T-cell (primary cell): ENCODE data around the gene LGALSL. TPM values are rescaled to one million over a fixed set of nuclear protein-coding genes. Genes with fewer than 3 reads are reported as not detected.
"Not testable (repeated sequence)": the region's sequence is repeated elsewhere in the genome, so short reads cannot be mapped to it uniquely, and the experiment has no call there.

Source experiments
- ATAC-seq, 4 experiments: fragments of 200-7000 bp in 3 of 4; fragments of 150-1000 bp in 1 of 4; cut with Tn5 transposase; replicated peaks in 1 of 4; 1 replicate in 3 of 4; 2 replicates in 1 of 4; pipeline ENCODE4 v1.10.0; 2021; ENCODE audit warnings: moderate library complexity in 3 of 4, mild to moderate bottlenecking in 2 of 4, moderate number of reproducible peaks in 1 of 4
- CTCF ChIA-PET, 2 donors: fragments of 300-600 bp; sonication (Branson Sonifier 250); formaldehyde crosslinking; loops; one replicate each; lab custom pipeline; 2022; ENCODE audit warnings: antibody characterized with exemption in 2 of 2; lab: Charles Lee
- POLR2A ChIA-PET, 2 donors: fragments of 300-600 bp; sonication (Branson Sonifier 250); formaldehyde crosslinking; loops; one replicate each; lab custom pipeline; 2022; ENCODE audit warnings: antibody characterized with exemption in 2 of 2; lab: Charles Lee
- DNase-seq, 35 experiments: peaks; one replicate each; pipeline versions ENCODE4 v3.0.0 to v3.0.0-alpha.2; 2013 to 2023
- H3K27ac ChIP-seq: one replicate; pipeline ENCODE4 v1.5.1; 2013; ENCODE audit warnings: low read length
- H3K27me3 ChIP-seq, 2 experiments: replicated peaks in 1 of 2; 1 replicate in 1 of 2; 2 replicates in 1 of 2; pipeline versions ENCODE4 v1.6.1 to v1.7.0; 2013; ENCODE audit warnings: low read length in 1 of 2, mixed read lengths in 1 of 2; ENCODE audit not compliant: control insufficient read depth in 2 of 2, insufficient read depth in 2 of 2; ENCODE audit errors: extremely low read depth in 1 of 2
- H3K36me3 ChIP-seq, 2 donors: 1 replicate in 1 of 2; 2 replicates in 1 of 2; pipeline versions ENCODE4 v1.6.1 to v1.7.0; 2013; ENCODE audit warnings: low read length in 1 of 2; ENCODE audit not compliant: control insufficient read depth in 2 of 2, insufficient read depth in 1 of 2; ENCODE audit errors: extremely low read depth in 1 of 2
- H3K4me1 ChIP-seq, 2 experiments: 1 replicate in 1 of 2; 2 replicates in 1 of 2; pipeline versions ENCODE4 v1.6.1 to v1.7.0; 2013; ENCODE audit warnings: low read length in 2 of 2, mixed read lengths in 1 of 2; ENCODE audit not compliant: insufficient read depth in 2 of 2, control insufficient read depth in 1 of 2; ENCODE audit errors: extremely low read depth in 1 of 2
- H3K4me3 ChIP-seq, 2 donors: 1 replicate in 1 of 2; 2 replicates in 1 of 2; pipeline versions ENCODE4 v1.5.1 to v1.7.0; 2013; ENCODE audit warnings: mild to moderate bottlenecking in 2 of 2, low read length in 1 of 2, moderate library complexity in 1 of 2; ENCODE audit not compliant: control insufficient read depth in 1 of 2; ENCODE audit errors: extremely low read depth in 1 of 2
- H3K9me3 ChIP-seq: 2 replicates; pipeline ENCODE4 v1.7.0; 2013
- H3K27ac Mint-ChIP-seq, 2 donors: one replicate each; pipeline ENCODE4 v1.8.0; 2020 to 2021; ENCODE audit warnings: mild to moderate bottlenecking in 2 of 2, mixed read lengths in 2 of 2
- H3K27me3 Mint-ChIP-seq, 2 donors: one replicate each; pipeline ENCODE4 v1.8.0; 2021 to 2022; ENCODE audit warnings: mixed read lengths in 2 of 2
- H3K36me3 Mint-ChIP-seq: one replicate; pipeline ENCODE4 v1.8.0; 2021; ENCODE audit warnings: mixed read lengths
- H3K4me1 Mint-ChIP-seq, 3 donors: one replicate each; pipeline ENCODE4 v1.8.0; 2020 to 2022; ENCODE audit warnings: mixed read lengths in 3 of 3, mild to moderate bottlenecking in 1 of 3
- H3K4me3 Mint-ChIP-seq, 3 donors: one replicate each; pipeline ENCODE4 v1.8.0; 2020 to 2022; ENCODE audit warnings: mild to moderate bottlenecking in 3 of 3, mixed read lengths in 3 of 3, moderate library complexity in 3 of 3
- H3K9me3 Mint-ChIP-seq, 3 donors: one replicate each; pipeline ENCODE4 v1.8.0; 2020 to 2022; ENCODE audit warnings: mixed read lengths in 3 of 3
- WGBS: methylation state at CpG from one replicate; pipeline ENCODE4 v1.1.5; 2013; ENCODE audit warnings: missing lambda C conversion rate; ENCODE audit not compliant: insufficient coverage; 5-methylcytosine and 5-hydroxymethylcytosine counted together
- total RNA-seq, 35 experiments: library from RNA in 6 of 35; stranded (reverse) in 6 of 35; fragments of 120-200 nt in 1 of 35; gene quantifications; one replicate each; pipeline versions ENCODE4 v1.2.1 to v1.2.4 and lab custom pipeline; 2013 to 2026

LGALSL gene
- total RNA-seq, 5 donors from 2014 or later (not counting 1 experiment from before 2014, with no cell fraction given): 0.21 to 1.0 (median 0.57) TPM

DNA sequence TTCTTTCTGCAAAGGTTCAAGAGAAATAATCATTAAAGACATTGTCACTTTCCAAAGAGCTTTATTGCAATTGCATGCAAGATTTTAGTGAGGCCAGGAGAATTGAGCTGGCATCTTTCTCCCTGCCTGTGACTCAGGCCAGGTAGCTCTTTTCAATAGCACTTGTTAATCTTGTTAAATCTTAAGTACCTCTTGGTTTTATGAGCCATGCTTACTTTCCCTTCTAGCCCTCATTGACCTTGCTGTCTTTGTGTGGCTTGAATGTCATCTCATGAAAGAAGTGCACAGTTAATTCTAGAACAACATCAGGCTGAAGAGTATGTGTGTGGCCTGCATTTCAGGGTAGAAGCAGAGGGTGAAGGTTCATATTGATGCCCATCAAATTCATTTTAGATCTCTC lies 14.8 kb upstream of the LGALSL start:
- Histone ChIP-seq H3K4me1 (no peaks in the 10 kb centered on the region), H3K4me3 (no peak overlapping the region), H3K27ac (no peak overlapping the region), H3K27me3 (peaks cover 0 to 6% of the 10 kb centered on the region in 2 experiments), H3K36me3 (no peaks in the 10 kb centered on the region), H3K9me3 (no peaks in the 10 kb centered on the region)
- Mint-ChIP-seq H3K27me3 (peaks cover 29 to 36% of the 10 kb centered on the region in 2 donors), H3K4me1 (no peaks in the 10 kb centered on the region), H3K27ac (no peak overlapping the region), H3K36me3 (no peaks in the 10 kb centered on the region), H3K4me3 (no peak overlapping the region), H3K9me3 (no peaks in the 10 kb centered on the region)
- no peak for DNase-seq
- ChIA-PET CTCF (no interaction called here), POLR2A (no interaction called here)
- ATAC-seq: no peak

DNA sequence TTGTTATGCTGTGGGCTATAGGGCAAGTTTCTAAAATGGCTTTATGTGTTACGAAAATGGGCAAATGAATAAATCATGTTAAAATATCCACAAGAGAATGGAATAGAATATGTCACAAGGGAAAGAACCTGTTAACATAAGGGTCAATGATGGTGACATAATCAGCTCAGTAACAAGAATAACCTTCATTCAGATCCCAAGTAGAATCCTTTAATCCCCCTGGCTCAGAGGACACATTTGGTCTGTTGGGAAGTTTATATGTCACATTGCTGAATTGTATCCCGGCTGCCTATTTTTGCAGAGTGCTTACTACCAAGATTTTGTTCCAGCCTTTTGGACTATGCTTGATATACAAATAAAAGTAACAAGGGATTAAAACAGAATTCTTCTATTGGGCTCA lies 13.1 kb upstream of the LGALSL start:
- CTCF ChIA-PET: no interaction called here

DNA sequence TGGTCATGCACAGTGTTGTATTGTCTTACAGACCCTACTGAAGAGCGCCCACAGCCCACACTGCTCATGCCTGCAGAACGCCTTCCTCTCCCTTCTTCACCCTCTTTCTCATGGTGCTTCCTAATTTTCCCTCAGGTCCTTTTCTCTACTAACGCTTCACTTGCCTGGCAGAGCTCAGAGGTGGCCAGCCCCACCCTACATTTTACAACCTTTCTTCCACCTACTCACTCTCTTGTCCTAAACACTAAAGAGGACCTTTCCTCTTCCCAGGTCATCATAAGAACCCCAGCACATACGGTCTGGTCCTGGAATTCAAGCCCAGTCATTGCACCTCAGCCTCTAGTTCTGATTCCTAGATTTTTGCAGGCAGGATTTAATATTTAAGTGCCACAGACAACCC lies 11.7 kb upstream of the LGALSL start:
- DNase-seq (no peak), ATAC-seq (no peak)
- ChIA-PET CTCF (no interaction called here), POLR2A (no interaction called here)
- Histone ChIP-seq H3K4me3 (no peak overlapping the region), H3K27ac (no peak overlapping the region), H3K36me3 (no peaks in the 10 kb centered on the region), H3K4me1 (no peaks in the 10 kb centered on the region), H3K27me3 (peaks cover 0 to 10% of the 10 kb centered on the region in 2 experiments), H3K9me3 (no peaks in the 10 kb centered on the region)
- no peaks in the 10 kb centered on the region for H3K9me3 Mint-ChIP-seq
- H3K4me3 Mint-ChIP-seq: no peak overlapping the region
- H3K27ac Mint-ChIP-seq: no peak overlapping the region
- H3K36me3 Mint-ChIP-seq: no peaks in the 10 kb centered on the region
- WGBS: 91% methylated on average over 3 of the region's 4 CpGs
- H3K4me1 Mint-ChIP-seq: no peaks in the 10 kb centered on the region
- peaks cover 26 to 28% of the 10 kb centered on the region in 2 donors for H3K27me3 Mint-ChIP-seq

More for the DNA sequence above, 13.1 kb upstream of the LGALSL start:
- no peaks in the 10 kb centered on the region for H3K4me1 ChIP-seq
- peaks cover 0 to 10% of the 10 kb centered on the region in 2 experiments for H3K27me3 ChIP-seq
- Mint-ChIP-seq H3K36me3 (no peaks in the 10 kb centered on the region), H3K27me3 (peaks cover 32 to 41% of the 10 kb centered on the region in 2 donors), H3K4me1 (no peaks in the 10 kb centered on the region), H3K27ac (no peak overlapping the region), H3K4me3 (no peak overlapping the region), H3K9me3 (no peaks in the 10 kb centered on the region)
- no CpG with 5 or more reads among the region's 2 CpGs for WGBS
- ATAC-seq: no peak
- no peaks in the 10 kb centered on the region for H3K9me3 ChIP-seq
- H3K27ac ChIP-seq: no peak overlapping the region
- POLR2A ChIA-PET: no interaction called here
- no peak overlapping the region for H3K4me3 ChIP-seq
- H3K36me3 ChIP-seq: no peaks in the 10 kb centered on the region
- no peak for DNase-seq

DNA sequence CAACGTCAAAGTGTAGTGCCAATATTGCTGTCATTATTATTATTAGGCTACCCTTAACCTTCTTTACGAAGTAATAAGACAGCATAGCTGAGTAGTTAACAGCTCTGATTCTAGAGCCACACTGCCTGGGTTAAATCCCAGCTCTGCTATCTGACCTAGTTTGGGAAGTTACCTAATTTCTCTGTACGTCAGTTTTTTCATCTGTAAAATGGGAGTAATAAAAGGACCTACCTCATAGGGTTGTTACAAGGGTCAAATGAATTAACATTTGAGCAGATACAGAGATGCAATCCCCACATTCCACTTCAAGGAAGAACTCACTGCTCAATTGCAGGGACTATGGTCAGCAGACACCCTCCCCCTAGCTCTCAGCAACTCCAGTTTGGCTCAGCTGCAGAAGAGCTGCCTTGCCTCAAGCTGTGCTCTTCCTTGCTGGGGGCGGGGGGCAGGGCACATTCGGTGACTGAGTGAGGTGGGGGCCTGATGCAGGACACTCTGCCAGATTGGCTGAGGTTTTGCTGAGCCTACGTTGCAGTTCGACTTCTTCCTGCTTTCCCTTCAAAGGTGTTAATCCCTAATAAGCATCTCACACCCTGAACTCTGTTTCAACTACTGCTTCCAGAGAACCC lies 11.0 kb upstream of the LGALSL start:
- H3K4me3 Mint-ChIP-seq: no peak overlapping the region
- H3K4me1 ChIP-seq: no peaks in the 10 kb centered on the region
- no peak overlapping the region for H3K27ac Mint-ChIP-seq
- no peaks in the 10 kb centered on the region for H3K9me3 Mint-ChIP-seq
- H3K27ac ChIP-seq: no peak overlapping the region
- no peaks in the 10 kb centered on the region for H3K36me3 Mint-ChIP-seq
- H3K27me3 Mint-ChIP-seq: peaks cover 24 to 27% of the 10 kb centered on the region in 2 donors
- H3K4me3 ChIP-seq: no peak overlapping the region
- no peaks in the 10 kb centered on the region for H3K36me3 ChIP-seq
- H3K9me3 ChIP-seq: no peaks in the 10 kb centered on the region
- H3K27me3 ChIP-seq: peaks cover 0 to 10% of the 10 kb centered on the region in 2 experiments
- 80% methylated on average over 1 of the region's 7 CpGs for WGBS
- ATAC-seq (no peak), DNase-seq (no peak)
- CTCF ChIA-PET: no interaction called here
- H3K4me1 Mint-ChIP-seq: no peaks in the 10 kb centered on the region
- POLR2A ChIA-PET: no interaction called here

DNA sequence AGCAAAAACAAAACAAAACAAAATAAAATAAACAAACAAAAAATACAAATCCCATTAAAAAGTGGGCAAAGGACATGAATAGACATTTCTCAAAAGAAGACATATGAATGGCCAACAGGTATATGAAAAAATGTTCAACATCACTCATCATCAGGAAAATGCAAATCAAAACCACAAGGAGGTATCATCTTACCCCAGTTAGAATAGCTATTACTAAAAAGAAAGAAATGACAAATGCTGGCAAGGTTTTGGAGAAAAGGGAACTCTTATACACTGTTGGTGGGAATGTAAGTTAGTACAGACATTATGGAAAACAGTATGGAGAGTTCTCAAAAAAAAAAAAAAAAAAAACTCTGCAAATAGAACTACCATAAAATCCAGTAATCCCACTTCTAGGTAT lies 8.0 kb upstream of the LGALSL start:
- H3K27ac Mint-ChIP-seq, CTCF ChIA-PET, H3K4me3 Mint-ChIP-seq, H3K36me3 ChIP-seq, H3K27ac ChIP-seq, H3K36me3 Mint-ChIP-seq, DNase-seq, H3K4me3 ChIP-seq, H3K4me1 Mint-ChIP-seq, H3K9me3 ChIP-seq, H3K9me3 Mint-ChIP-seq, H3K4me1 ChIP-seq, ATAC-seq, H3K27me3 ChIP-seq: not testable (repeated sequence)
- POLR2A ChIA-PET: interaction anchor here in 1 of 2 donors (0.6 kb wide), 1 partner anchor 781 kb away, joined by 7 read pairs; the partner anchor contains the start of gene ACTR2
- H3K27me3 Mint-ChIP-seq: peaks cover 17 to 21% of the 10 kb centered on the region in 2 donors

DNA sequence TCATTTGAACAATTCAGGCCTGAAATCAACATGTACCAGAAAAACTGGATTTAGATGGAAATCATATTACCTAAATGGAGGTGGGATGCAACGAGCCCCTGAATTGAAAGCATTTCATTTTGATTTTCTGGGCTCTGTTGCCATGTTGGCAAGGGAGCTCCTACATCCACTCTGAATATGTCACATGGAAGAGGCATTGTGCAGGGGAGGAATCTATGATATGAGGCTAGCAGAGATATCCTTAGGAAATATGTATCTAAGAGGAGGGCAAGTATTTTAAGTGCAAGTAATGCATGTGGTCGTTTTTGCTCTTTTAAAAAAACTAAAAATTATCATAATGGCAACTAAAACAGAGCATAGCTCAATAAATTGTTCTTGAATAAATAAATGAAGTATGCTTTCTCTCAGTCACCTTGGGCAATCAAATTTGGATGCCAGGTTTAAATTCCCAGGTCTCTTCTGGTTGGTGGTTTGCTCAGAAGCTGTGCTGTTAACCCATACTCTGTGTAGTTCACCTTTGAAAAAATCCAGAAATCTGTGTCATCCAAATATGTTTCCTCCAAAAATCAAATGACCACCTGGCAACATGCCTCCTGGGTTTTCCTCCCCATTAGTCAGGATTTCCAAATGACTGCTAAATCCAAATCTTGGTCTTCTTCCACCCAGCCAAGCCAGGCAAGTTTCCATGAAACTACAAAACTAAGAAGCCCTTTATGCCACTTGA lies 6.5 kb upstream of the LGALSL start:
- H3K9me3 ChIP-seq: no peaks in the 10 kb centered on the region
- H3K27ac ChIP-seq: no peak overlapping the region
- H3K4me1 ChIP-seq: no peaks in the 10 kb centered on the region
- Mint-ChIP-seq H3K4me1 (no peaks in the 10 kb centered on the region), H3K27me3 (peaks cover 15 to 19% of the 10 kb centered on the region in 2 donors), H3K4me3 (no peak overlapping the region), H3K27ac (no peak overlapping the region), H3K9me3 (no peaks in the 10 kb centered on the region), H3K36me3 (no peaks in the 10 kb centered on the region)
- POLR2A ChIA-PET: no interaction called here
- H3K4me3 ChIP-seq: no peak overlapping the region
- ATAC-seq: no peak
- CTCF ChIA-PET: interaction anchor here in 1 of 2 donors (0.6 kb wide), 2 partner anchors 33 to 74 kb away, joined by 3 to 4 read pairs; no protein-coding TSS in a partner anchor
- WGBS: 80% methylated on average over 1 of the region's 2 CpGs
- no peak for DNase-seq
- H3K27me3 ChIP-seq: peaks cover 0 to 6% of the 10 kb centered on the region in 2 experiments
- H3K36me3 ChIP-seq: no peaks in the 10 kb centered on the region
